HG03066 (cell line): Measurements from ENCODE around the gene CLIC4.

Experiments used
- ATAC-seq: cut with Tn5 transposase; IDR thresholded peaks from one replicate; pipeline ENCODE4 v1.9.1; 2021; ENCODE audit warnings: low read depth; ENCODE audit not compliant: unreplicated experiment

CLIC4 gene

GRCh38 chr1:24853649-24854048 is 108.4 kb downstream of the CLIC4 start:
- no peak for ATAC-seq

DNA sequence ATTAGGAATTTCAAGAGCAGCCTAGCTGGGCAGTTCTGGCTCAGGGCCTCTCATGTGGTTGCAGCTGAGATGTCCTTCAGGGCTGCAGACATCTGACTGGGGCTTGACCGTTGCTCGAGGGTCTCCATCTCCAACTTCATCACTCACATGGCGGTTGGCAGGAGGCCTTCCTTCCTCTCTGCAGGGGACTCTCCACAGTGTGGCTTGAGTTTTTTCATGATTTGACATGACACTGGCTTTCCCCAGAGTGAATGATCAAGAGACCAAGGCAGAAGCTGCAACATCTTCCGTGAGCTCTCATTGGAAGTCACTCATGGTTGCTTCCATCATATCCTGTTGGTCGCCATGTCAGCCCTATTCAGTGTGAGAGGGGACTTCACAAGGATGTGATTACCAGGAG is 110.2 kb downstream of the CLIC4 start:
- no peak for ATAC-seq

DNA sequence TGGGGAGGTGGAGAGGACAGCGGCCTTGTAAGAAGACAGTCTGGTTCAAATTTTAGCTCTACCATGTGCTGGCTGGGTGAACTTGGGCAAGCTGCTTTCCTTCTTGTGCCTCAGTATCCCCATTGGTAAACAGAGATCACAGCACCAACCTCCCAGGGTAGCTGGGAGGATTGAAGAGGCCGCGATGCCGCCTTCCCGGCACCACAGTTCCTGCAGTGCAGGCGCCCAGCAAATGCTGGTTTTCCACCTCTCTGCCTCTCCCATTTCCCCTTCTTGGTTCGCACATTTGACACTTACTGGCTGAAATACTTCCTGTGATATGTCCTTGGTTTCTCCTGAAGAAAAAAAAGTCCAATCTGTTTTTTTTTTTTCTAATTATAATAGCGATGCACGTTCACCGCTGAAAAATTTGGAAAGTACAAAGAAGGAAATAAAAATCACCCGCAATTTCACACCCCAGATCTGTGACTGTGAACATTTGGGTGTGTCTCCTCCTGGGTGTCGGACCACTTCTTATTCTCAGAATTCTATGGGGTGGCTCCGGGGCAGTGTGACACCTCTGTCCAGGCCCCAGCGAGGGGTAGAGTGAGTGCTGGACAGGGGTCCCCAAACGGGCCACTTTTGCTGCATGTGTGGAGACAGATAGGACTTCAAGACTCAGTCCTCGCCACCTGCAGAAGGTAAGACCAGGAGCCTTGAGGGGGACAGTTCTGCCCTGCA is 111.7 kb downstream of the CLIC4 start:
- no peak for ATAC-seq

DNA sequence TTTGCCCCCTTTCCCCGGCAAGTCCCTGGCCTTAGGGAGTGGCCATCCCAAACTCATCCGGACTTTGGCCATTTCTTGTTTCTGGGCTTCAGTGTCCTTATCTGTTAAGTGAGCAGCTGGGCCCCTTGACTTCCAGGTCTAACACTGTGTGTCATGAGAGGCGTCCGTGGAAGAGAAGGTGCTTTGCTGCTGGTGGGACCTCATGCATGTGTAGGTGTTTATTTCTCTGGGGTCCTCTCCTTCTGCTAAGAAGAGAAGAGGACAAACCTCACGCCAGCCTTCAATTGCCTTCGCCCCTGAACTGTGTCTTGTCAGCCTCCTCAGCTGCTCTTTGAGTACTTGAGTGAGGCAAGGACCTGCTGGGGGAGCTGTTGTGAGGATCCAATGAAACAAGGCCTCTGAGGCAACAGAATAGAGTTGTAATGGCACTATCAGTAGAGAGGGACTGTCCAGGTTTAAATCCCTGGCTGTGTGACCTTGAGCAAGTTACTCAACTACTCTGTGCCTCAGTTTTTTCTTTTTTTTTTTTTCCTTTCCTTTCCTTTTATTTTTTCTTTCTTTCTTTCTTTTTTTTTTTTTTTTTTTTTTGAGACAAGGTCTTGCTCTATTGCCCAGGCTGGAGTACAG is 112.4 kb downstream of the CLIC4 start:
- ATAC-seq = no peak

- no peak for ATAC-seq
These were observed 113.0 kb downstream of the CLIC4 start for GRCh38 chr1:24858277-24858676.

- no peak for ATAC-seq
These were observed 114.1 kb downstream of the CLIC4 start for GRCh38 chr1:24859063-24860010.

DNA sequence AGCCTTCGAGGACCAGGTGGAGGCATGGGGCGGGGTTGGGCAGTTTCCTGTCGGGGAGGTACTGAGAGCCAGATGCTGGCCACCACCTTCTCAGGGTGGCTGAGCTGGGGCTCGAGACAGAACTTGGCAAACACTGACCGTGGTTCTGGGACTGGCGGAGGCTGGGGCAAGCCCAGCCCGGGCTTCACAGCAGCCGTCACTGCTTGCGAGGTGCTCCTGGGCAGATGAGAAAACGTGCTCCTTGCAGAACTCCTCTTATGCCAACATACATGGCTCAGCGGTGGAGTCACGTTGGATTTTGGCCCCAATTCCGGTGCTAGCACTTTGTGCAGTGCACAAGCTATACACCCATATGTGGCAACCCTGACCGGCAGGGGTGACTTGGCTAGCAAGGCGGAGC is 115.6 kb downstream of the CLIC4 start:
- ATAC-seq = no peak

DNA sequence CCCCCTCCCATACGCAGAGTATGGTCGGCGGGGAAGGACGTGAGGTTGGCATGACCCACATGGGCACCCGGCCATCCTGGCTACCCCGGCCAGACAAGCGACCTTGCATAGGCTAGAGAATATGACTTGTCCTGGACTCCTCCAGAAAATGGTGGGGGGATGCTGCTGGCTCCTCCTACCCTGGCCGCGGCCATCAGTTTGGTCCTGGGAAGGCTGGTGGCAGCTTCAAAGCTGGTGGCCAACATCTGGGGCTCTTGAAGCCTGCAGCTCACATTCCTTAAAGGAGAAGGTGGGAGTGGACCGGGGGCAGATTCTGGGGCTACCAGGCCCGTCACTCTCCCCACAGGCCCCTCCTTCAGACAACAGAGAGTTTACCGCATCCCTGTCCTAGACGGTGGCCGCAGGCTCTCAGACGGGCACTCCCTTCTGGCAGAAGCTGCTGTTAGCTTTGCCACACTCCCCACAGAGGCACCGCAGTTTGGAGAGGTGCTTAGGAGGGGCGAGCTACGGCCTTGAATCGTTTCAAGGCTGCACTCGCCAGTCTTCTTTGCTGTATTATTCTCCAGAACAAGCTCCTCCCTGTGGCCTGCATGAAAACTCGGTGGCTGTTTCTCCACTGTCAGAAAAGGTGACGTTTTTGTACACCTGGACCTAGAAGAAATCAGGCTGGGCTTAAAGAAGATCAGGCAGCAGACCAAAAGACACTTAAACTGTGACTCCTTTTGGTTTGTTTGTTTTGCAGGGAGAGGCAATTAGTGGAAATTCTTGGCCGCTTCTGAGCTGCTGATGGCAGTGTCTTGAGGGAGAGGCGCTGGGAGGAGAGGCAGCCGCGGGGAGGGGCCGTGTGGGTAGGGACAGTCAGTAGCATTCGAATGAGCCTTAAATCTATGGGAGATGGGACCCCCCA is 116.8 kb downstream of the CLIC4 start:
- ATAC-seq = no peak

GRCh38 chr1:24862775-24863483 is 117.7 kb downstream of the CLIC4 start:
- no peak for ATAC-seq

GRCh38 chr1:24864370-24864777 is 119.1 kb downstream of the CLIC4 start:
- ATAC-seq = no peak

DNA sequence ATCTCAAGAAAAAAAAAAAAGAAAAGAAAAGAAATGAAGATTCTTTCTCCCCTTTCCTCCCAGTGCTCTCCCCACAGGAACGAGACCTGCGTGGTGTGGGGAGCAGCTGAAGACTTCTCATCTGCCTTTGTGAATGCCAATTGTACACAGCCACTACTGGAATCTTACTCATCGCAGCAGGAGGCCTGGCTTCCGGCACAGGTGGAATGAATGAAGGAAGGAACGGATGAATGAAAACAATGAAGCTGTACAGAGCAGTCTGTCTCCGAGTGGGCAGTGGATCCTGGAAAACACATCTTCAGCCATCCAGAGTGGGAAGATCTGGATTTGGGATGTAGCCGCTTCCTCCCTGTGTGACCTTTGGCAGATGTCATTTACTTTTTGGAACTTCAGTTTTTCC is 119.9 kb downstream of the CLIC4 start:
- no peak for ATAC-seq

DNA sequence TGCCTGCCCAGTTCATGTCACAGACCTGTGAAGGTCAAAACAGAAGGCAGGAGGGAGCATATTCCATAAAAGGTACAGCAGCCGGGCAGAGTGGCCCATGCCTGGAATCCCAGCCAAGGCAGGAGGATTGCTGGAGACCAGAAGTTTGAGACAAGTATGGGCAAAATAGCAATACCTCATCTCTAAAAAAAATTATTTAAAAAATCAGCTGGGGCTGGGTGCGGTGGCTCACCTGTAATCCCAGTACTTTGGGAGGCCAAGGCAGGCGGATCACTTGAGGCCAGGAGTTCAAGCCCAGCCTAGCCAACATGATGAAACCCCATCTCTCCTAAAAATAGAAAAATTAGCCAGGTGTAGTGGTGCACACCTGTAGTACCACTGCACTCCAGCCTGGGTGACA is 120.3 kb downstream of the CLIC4 start:
- ATAC-seq = no peak

DNA sequence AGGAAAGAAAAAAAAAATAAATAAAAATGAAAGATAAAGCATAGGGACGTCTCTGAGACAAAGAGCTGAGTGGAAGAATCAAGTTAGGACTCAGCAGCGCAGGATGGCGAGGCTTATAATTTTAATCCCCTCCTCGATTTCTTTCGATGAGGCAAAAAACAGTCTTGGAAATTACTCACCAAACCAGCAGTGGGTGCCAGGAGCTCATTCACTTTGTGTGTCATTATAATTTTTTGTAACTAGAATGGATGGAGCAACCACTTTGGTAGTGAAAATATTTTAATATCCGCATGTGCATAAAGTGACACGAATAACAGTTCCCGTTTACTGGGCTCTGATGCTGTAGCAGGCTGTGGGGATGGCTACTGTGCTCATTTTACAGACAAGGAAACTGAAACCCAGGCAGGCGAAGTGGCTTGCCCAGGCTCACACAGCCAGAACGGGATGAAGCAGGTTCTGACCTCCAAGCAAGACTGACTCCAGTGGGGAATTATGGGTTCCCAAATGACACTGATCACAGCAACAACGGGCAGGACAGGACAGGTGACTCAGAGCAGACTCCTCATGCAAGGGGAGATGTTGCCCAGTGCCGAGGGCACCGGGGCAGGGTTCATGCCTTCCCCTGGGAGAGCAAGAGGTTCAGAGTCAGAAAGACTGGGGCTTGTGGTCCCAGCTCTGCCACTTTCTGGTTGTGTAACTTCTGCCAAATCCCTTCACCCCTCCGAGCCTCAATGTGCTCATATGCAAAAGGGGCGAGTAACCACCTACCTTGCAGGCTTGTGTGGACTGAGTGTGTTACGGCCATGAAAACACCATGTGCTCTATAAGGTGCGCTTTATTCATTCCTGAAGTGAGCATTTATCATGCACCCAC is 121.2 kb downstream of the CLIC4 start:
- ATAC-seq = no peak

DNA sequence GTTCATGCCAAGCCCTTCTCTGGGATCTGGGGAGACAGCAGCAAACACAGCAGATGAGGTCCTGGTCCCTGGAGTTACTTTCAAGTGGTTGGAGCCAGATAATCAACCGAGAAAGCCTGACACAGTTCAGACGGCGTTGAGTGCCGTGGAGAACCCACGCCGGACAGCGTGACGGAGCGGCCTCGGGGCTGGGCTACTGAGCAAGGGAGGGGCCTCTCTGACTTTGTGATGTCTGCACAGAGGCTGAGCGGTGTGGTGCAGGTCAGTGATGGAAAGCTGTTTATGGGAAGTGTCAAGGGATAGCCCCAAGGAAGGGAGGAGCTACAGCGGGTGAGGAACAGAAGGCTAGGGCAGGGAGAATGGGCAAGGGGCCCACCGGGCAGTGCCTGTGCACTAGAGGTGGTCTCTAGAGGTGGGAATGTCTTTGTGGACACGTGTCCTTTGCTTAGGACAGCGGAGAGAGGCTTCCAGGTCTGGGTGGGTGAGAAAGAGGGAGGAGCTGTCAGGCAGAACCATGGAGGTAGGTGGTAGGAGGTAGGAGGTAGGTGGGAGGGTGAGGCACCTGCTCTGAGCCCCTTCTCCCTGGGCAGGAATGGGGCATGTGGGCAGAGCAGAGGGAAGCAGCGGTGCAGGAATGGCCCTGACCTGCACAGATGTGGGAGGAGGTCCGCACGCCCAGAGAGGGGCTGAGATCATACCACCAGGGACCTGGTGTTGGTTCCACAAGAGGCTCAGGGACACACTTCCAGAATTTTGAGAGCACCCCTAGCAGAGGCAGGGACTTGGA is 122.0 kb downstream of the CLIC4 start:
- ATAC-seq = no peak

DNA sequence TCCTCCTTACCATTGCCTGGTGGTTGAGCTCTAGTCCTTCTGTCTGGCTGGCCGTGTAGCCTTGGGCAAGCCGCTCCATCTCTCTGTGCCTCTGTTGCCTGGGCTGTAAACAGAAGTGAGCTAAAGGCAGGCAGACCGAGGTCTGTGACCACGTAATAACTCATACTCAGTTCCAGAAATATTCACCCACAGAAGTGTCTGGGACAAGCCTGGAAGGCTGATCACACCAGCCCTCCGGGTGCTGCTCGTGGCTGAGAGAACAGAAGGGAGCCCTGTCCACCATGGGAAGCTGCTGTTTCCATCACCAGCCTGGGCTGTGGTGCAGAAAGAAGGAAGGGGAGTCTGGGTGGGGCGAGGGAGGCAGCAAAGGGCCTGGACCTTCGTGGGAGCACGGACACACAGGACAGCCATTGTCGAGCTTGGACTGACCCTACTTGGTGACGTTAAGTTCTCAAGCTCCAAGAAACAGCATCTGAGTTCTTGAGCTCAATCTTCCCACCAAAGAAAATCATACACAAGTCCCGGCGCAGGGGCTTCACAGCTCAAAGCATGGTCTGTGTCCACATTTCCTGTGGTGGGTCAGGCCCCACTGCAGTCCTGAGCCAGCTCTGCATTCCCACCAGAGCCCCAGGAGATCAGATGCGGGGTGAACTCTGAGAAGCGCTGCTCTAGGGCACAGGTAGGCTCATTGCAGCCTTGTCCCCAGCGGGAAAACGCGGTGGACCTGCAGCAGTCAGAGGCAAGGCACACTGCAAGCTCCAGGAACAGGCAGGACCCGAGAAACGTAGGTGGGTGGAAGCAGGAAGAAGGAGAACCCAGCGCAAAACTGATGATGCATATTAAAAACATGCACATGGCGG is 123.0 kb downstream of the CLIC4 start:
- no peak for ATAC-seq

DNA sequence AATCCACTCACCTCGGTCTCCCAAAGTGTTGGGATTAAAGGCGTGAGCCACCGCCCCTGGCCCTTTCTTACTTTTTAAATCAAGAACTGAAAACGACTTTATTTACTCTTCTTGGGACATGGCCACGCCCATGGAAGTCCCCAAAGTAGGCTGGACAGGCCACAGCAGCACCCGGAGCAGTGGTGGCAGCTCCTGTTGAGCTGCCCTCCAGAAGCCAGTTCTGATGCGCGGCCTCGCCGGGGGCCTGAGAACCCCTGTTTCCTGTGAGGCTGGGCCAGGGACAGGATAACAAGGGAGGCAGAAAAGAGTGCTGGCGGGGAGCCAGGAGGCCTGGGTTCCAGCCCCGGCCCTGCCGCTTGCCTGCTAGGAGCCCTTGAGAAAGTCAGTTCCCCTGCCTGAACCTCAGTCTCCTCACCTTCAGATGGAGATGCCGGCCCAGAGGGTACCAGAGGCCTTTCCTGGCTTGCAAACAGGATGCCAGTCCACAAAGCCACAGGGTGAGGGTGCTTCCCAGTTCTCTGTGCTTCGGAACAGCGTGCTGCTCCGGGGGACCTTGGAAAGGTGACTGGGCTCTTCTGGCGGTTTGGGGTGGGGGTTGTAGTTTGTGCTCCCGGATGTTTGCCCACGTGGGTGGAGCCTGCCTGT is 125.4 kb downstream of the CLIC4 start:
- ATAC-seq = no peak
